HG02885 (cell line): Measurements from ENCODE around the gene IGFBP1.
"Not testable (repeated sequence)": the region's sequence is repeated elsewhere in the genome, so short reads cannot be mapped to it uniquely, and the experiment has no call there.

Experiments
- ATAC-seq: cut with Tn5 transposase; IDR thresholded peaks from one replicate; pipeline ENCODE4 v1.9.1; 2021; ENCODE audit warnings: mild to moderate bottlenecking; ENCODE audit not compliant: unreplicated experiment, poor library complexity

IGFBP1 gene

GRCh38 chr7:45923818-45924217 is 35.5 kb downstream of the IGFBP1 start:
- no peak for ATAC-seq

- no peak for ATAC-seq
Measured at GRCh38 chr7:45924283-45924682, 36.0 kb downstream of the IGFBP1 start.

- no peak for ATAC-seq
Measured at GRCh38 chr7:45927721-45928120, 39.4 kb downstream of the IGFBP1 start.

GRCh38 chr7:45930967-45931366 is 42.7 kb downstream of the IGFBP1 start:
- no peak for ATAC-seq

- ATAC-seq = no peak
Measured at GRCh38 chr7:45937301-45937700, 49.0 kb downstream of the IGFBP1 start.

GRCh38 chr7:45937862-45938261 is 49.6 kb downstream of the IGFBP1 start:
- ATAC-seq = no peak

GRCh38 chr7:45938626-45939302 is 50.5 kb downstream of the IGFBP1 start:
- no peak for ATAC-seq

- no peak for ATAC-seq
Measured at GRCh38 chr7:45939574-45939973, 51.3 kb downstream of the IGFBP1 start.

- ATAC-seq = not testable (repeated sequence)
Measured at GRCh38 chr7:45940237-45940781, 52.0 kb downstream of the IGFBP1 start.

GRCh38 chr7:45940939-45941338 is 52.7 kb downstream of the IGFBP1 start:
- ATAC-seq = no peak
